Activated CD4-positive, alpha-beta T cell treated with anti-CD3 and anti-CD28 coated beads for 36 hours (primary cell): Measurements from ENCODE around the gene PCBD1. TPM values are rescaled to one million over a fixed set of nuclear protein-coding genes. Genes with fewer than 3 reads are reported as not detected.
A peak's percentile ranks its signal among the peaks of the same experiment; 100 is the strongest.
"Not testable (repeated sequence)": the region's sequence is repeated elsewhere in the genome, so short reads cannot be mapped to it uniquely, and the experiment has no call there.

ENCODE experiments used
- ATAC-seq: fragments of 200-7000 bp; cut with Tn5 transposase; one replicate; pipeline ENCODE4 v1.10.0; 2021; ENCODE audit warnings: mild to moderate bottlenecking, moderate library complexity
- CTCF ChIA-PET: fragments of 350-600 bp; sonication (Branson Sonifier 250); formaldehyde crosslinking; loops from one replicate; lab custom pipeline; 2021; ENCODE audit warnings: antibody characterized with exemption; lab: Charles Lee
- POLR2A ChIA-PET: fragments of 350-600 bp; sonication (Branson Sonifier 250); formaldehyde crosslinking; loops from one replicate; lab custom pipeline; 2021; ENCODE audit warnings: antibody characterized with exemption, inconsistent platforms; lab: Charles Lee
- DNase-seq: peaks from one replicate; pipeline ENCODE4 v3.0.0-alpha.2; 2020
- H3K27ac Mint-ChIP-seq: one replicate; pipeline ENCODE4 v1.8.0; 2021; ENCODE audit warnings: mixed read lengths
- H3K27me3 Mint-ChIP-seq: one replicate; pipeline ENCODE4 v1.8.0; 2021; ENCODE audit warnings: mixed read lengths
- H3K36me3 Mint-ChIP-seq: one replicate; pipeline ENCODE4 v1.8.0; 2021; ENCODE audit warnings: low read depth, mixed read lengths
- H3K4me1 Mint-ChIP-seq: one replicate; pipeline ENCODE4 v1.8.0; 2021; ENCODE audit warnings: mixed read lengths
- H3K4me3 Mint-ChIP-seq: one replicate; pipeline ENCODE4 v1.8.0; 2021; ENCODE audit warnings: mild to moderate bottlenecking, moderate library complexity, mixed read lengths
- H3K9me3 Mint-ChIP-seq: one replicate; pipeline ENCODE4 v1.8.0; 2021; ENCODE audit warnings: low read depth, mixed read lengths
- intact Hi-C, 2 experiments: fragments of 100-400 bp; cut with DNase I in 1 of 2; cut with micrococcal nuclease in 1 of 2; formaldehyde crosslinking; loops; one replicate each; pipeline versions ENCODE4 v1.14.2 to v1.15.1; 2022 to 2024; cut with DNase I, micrococcal nuclease
- total RNA-seq, 2 experiments: library from RNA; stranded (reverse); gene quantifications; one replicate each; pipeline ENCODE4 v1.2.3, GENCODE V29; 2021

Gene PCBD1
- total RNA-seq, 2 experiments from 2014 or later = 40.1 to 47.6 TPM

GRCh38 chr10:70927189-70927943, 39.0 kb upstream of the PCBD1 start:
- no peak overlapping the region for H3K4me3 Mint-ChIP-seq
- no peaks in the 10 kb centered on the region for H3K4me1 Mint-ChIP-seq
- H3K36me3 Mint-ChIP-seq = no peaks in the 10 kb centered on the region
- ATAC-seq = no peak
- ChIA-PET POLR2A (no interaction called here), CTCF (interaction anchor here (0.5 to 1.6 kb wide), 2 partner anchors 281 to 285 kb away, joined by 3 to 4 read pairs; partner anchors contain the start of gene UNC5B)
- H3K27ac Mint-ChIP-seq = no peak overlapping the region
- intact Hi-C loops = loop anchor here (5.0 to 10.0 kb wide), 2 partner anchors 137 to 355 kb away; no protein-coding TSS in a partner anchor
- no peak for DNase-seq
- H3K9me3 Mint-ChIP-seq = no peaks in the 10 kb centered on the region
- H3K27me3 Mint-ChIP-seq = peaks cover 5% of the 10 kb centered on the region

- Mint-ChIP-seq H3K9me3 (no peaks in the 10 kb centered on the region), H3K36me3 (no peaks in the 10 kb centered on the region), H3K27ac (no peak overlapping the region), H3K27me3 (peaks cover 5% of the 10 kb centered on the region), H3K4me3 (no peak overlapping the region), H3K4me1 (no peaks in the 10 kb centered on the region)
- POLR2A ChIA-PET = no interaction called here
- ATAC-seq (no peak), DNase-seq (no peak)
- CTCF ChIA-PET = interaction anchor here (0.5 to 1.6 kb wide), 9 partner anchors 8 to 364 kb away, joined by 3 to 13 read pairs (median 4); partner anchors contain the start of gene UNC5B
- intact Hi-C loops = loop anchor here (5.0 to 10.0 kb wide), 2 partner anchors 138 to 356 kb away; no protein-coding TSS in a partner anchor
Observed at GRCh38 chr10:70926226-70927000, 38.0 kb upstream of the PCBD1 start.

- peak; percentile 75 for DNase-seq
- no peak overlapping the region for H3K27ac Mint-ChIP-seq
- CTCF ChIA-PET = interaction anchor here (0.7 to 2.0 kb wide), 22 partner anchors 8 to 639 kb away, joined by 3 to 13 read pairs (median 4); no protein-coding TSS in a partner anchor
- intact Hi-C loops = loop anchor here (1.0 to 10.0 kb wide), 5 partner anchors 139 to 360 kb away; no protein-coding TSS in a partner anchor
- ATAC-seq = peak; percentile 80
- H3K4me3 Mint-ChIP-seq = no peak overlapping the region
- POLR2A ChIA-PET = interaction anchor here (0.6 kb wide), 1 partner anchor 1064 kb away, joined by 4 read pairs; no protein-coding TSS in a partner anchor
- H3K36me3 Mint-ChIP-seq = no peaks in the 10 kb centered on the region
- H3K9me3 Mint-ChIP-seq = no peaks in the 10 kb centered on the region
- peaks cover 7% of the 10 kb centered on the region for H3K27me3 Mint-ChIP-seq
- H3K4me1 Mint-ChIP-seq = no peaks in the 10 kb centered on the region
Observed at GRCh38 chr10:70925377-70926225, 37.2 kb upstream of the PCBD1 start.

GRCh38 chr10:70923696-70924095, 35.3 kb upstream of the PCBD1 start:
- H3K27ac Mint-ChIP-seq = no peak overlapping the region
- no peaks in the 10 kb centered on the region for H3K36me3 Mint-ChIP-seq
- POLR2A ChIA-PET = no interaction called here
- no peak for DNase-seq
- H3K9me3 Mint-ChIP-seq = no peaks in the 10 kb centered on the region
- H3K4me3 Mint-ChIP-seq = no peak overlapping the region
- CTCF ChIA-PET = interaction anchor here (0.6 to 2.0 kb wide), 11 partner anchors 10 to 534 kb away, joined by 3 to 6 read pairs (median 4); no protein-coding TSS in a partner anchor
- H3K27me3 Mint-ChIP-seq = peaks cover 7% of the 10 kb centered on the region
- intact Hi-C loops = loop anchor here (2.0 to 10.0 kb wide), 2 partner anchors 141 to 285 kb away; no protein-coding TSS in a partner anchor
- H3K4me1 Mint-ChIP-seq = no peaks in the 10 kb centered on the region
- ATAC-seq = no peak

GRCh38 chr10:70921285-70921684, 32.9 kb upstream of the PCBD1 start:
- no peak for ATAC-seq
- Mint-ChIP-seq H3K4me3 (no peak overlapping the region), H3K27ac (no peak overlapping the region), H3K4me1 (no peaks in the 10 kb centered on the region), H3K9me3 (no peaks in the 10 kb centered on the region), H3K36me3 (no peaks in the 10 kb centered on the region), H3K27me3 (peaks cover 9% of the 10 kb centered on the region)
- intact Hi-C loops = loop anchor here in 1 of 2 experiments (10.0 kb wide), 1 partner anchor 144 kb away; no protein-coding TSS in a partner anchor
- ChIA-PET POLR2A (interaction anchor here (0.5 to 0.7 kb wide), 2 partner anchors 451 to 588 kb away, joined by 3 read pairs; no protein-coding TSS in a partner anchor), CTCF (interaction anchor here (0.6 to 1.3 kb wide), 7 partner anchors 12 to 398 kb away, joined by 3 to 5 read pairs (median 4); partner anchors contain the start of gene SLC29A3)
- no peak for DNase-seq

- Mint-ChIP-seq H3K27ac (no peak overlapping the region), H3K4me3 (no peak overlapping the region), H3K9me3 (no peaks in the 10 kb centered on the region), H3K36me3 (no peaks in the 10 kb centered on the region), H3K27me3 (peaks cover 9% of the 10 kb centered on the region), H3K4me1 (no peaks in the 10 kb centered on the region)
- intact Hi-C loops = loop anchor here in 1 of 2 experiments (10.0 kb wide), 1 partner anchor 144 kb away; no protein-coding TSS in a partner anchor
- DNase-seq = no peak
- ChIA-PET CTCF (interaction anchor here (0.6 to 1.3 kb wide), 2 partner anchors 18 to 364 kb away, joined by 4 to 5 read pairs; no protein-coding TSS in a partner anchor), POLR2A (no interaction called here)
- no peak for ATAC-seq
Observed at GRCh38 chr10:70920519-70920918, 32.2 kb upstream of the PCBD1 start.

- ATAC-seq, DNase-seq, H3K27ac Mint-ChIP-seq, H3K27me3 Mint-ChIP-seq, POLR2A ChIA-PET, H3K4me3 Mint-ChIP-seq, H3K9me3 Mint-ChIP-seq, H3K36me3 Mint-ChIP-seq, CTCF ChIA-PET, H3K4me1 Mint-ChIP-seq: not testable (repeated sequence)
- intact Hi-C loops = loop anchor here in 1 of 2 experiments (10.0 kb wide), 1 partner anchor 145 kb away; no protein-coding TSS in a partner anchor
Observed at GRCh38 chr10:70919906-70920305, 31.5 kb upstream of the PCBD1 start.

- H3K9me3 Mint-ChIP-seq = no peaks in the 10 kb centered on the region
- DNase-seq = peak; percentile 26
Observed at GRCh38 chr10:70918851-70919530, 30.6 kb upstream of the PCBD1 start.

GRCh38 chr10:70917635-70918034, 29.3 kb upstream of the PCBD1 start:
- Mint-ChIP-seq H3K27me3 (peaks cover 4% of the 10 kb centered on the region), H3K27ac (no peak overlapping the region), H3K36me3 (no peaks in the 10 kb centered on the region), H3K4me1 (no peaks in the 10 kb centered on the region), H3K4me3 (no peak overlapping the region), H3K9me3 (no peaks in the 10 kb centered on the region)
- DNase-seq (no peak), ATAC-seq (no peak)
- POLR2A ChIA-PET = no interaction called here
- CTCF ChIA-PET = interaction anchor here (0.7 kb wide), 1 partner anchor 215 kb away, joined by 3 read pairs; no protein-coding TSS in a partner anchor
- intact Hi-C loops = no loop called here

More at GRCh38 chr10:70918851-70919530, 30.6 kb upstream of the PCBD1 start:
- Mint-ChIP-seq H3K36me3 (no peaks in the 10 kb centered on the region), H3K4me3 (no peak overlapping the region), H3K27ac (no peak overlapping the region), H3K4me1 (no peaks in the 10 kb centered on the region), H3K27me3 (peaks cover 7% of the 10 kb centered on the region)
- intact Hi-C loops = no loop called here
- CTCF ChIA-PET = no interaction called here
- ATAC-seq = no peak
- POLR2A ChIA-PET = no interaction called here

GRCh38 chr10:70917226-70917625, 28.9 kb upstream of the PCBD1 start:
- Mint-ChIP-seq H3K27me3 (peaks cover 4% of the 10 kb centered on the region), H3K4me1 (no peaks in the 10 kb centered on the region), H3K4me3 (no peak overlapping the region), H3K27ac (no peak overlapping the region), H3K9me3 (no peaks in the 10 kb centered on the region), H3K36me3 (no peaks in the 10 kb centered on the region)
- ChIA-PET POLR2A (no interaction called here), CTCF (interaction anchor here (0.7 kb wide), 1 partner anchor 216 kb away, joined by 3 read pairs; no protein-coding TSS in a partner anchor)
- ATAC-seq (no peak), DNase-seq (no peak)
- intact Hi-C loops = no loop called here
